GM12878 (cell line): Measurements from ENCODE around the gene RAF1. TPM values are rescaled to one million over a fixed set of nuclear protein-coding genes. Genes with fewer than 3 reads are reported as not detected.

Source experiments
- ATAC-seq: fragments of 200-7000 bp; cut with Tn5 transposase; 3 replicates; pipeline ENCODE4 v1.9.1; 2020; ENCODE audit warnings: mild to moderate bottlenecking, moderate library complexity
- BruUV-seq: library from RNA; stranded (reverse); fragments of 400-500 nt; replicated peaks from 2 replicates; lab custom pipeline; 2021; lab: Mats Ljungman, UMichigan
- CTCF ChIA-PET: fragments of 300-600 bp; sonication (Branson Sonifier 250); formaldehyde crosslinking; extraction: SDS; loops from one replicate; lab custom pipeline; 2021; ENCODE audit warnings: inconsistent platforms; lab: Yijun Ruan, JAX
- POLR2A ChIA-PET: fragments of 350-600 bp; formaldehyde crosslinking; extraction: SDS; loops from one replicate; lab custom pipeline; 2021; ENCODE audit warnings: inconsistent platforms; lab: Charles Lee
- RAD21 ChIA-PET: fragments of 300-600 bp; sonication (Branson Sonifier 250); formaldehyde crosslinking; loops from one replicate; lab custom pipeline; 2023; ENCODE audit warnings: antibody characterized with exemption; ENCODE audit not compliant: unreplicated experiment; lab: Charles Lee
- SMC1A ChIA-PET: fragments of 300-600 bp; sonication (Branson Sonifier 250); formaldehyde crosslinking; loops from one replicate; lab custom pipeline; 2023; ENCODE audit not compliant: unreplicated experiment, uncharacterized antibody; lab: Charles Lee
- DNase-seq: peaks from one replicate; pipeline ENCODE4 v3.0.0-alpha.2; 2011; ENCODE audit warnings: low read depth, low spot score
- FAIRE-seq: peaks from 3 replicates; lab custom pipeline; 2011; peaks lifted over from hg19 to GRCh38; lab: Jason Lieb, UNC
- H2AFZ ChIP-seq: 2 replicates; pipeline ENCODE4 v1.6.0; 2011; ENCODE audit warnings: low read depth, low read length, control low read depth; ENCODE audit not compliant: control insufficient read depth
- H3K27ac ChIP-seq: 2 replicates; pipeline ENCODE4 v1.5.1; 2011; ENCODE audit warnings: control low read depth; ENCODE audit not compliant: control insufficient read depth, insufficient read depth
- H3K27me3 ChIP-seq, 2 experiments: replicated peaks in 1 of 2; 2 replicates each; pipeline versions ENCODE4 v1.6.0 to v1.6.1; 2011; ENCODE audit warnings: low read length in 1 of 2; ENCODE audit not compliant: control insufficient read depth in 2 of 2, insufficient read depth in 2 of 2
- H3K36me3 ChIP-seq, 2 experiments: 2 replicates each; pipeline ENCODE4 v1.5.1; 2011; ENCODE audit warnings: low read length in 1 of 2; ENCODE audit not compliant: control insufficient read depth in 2 of 2, insufficient read depth in 2 of 2
- H3K4me1 ChIP-seq: 2 replicates; pipeline ENCODE4 v1.6.1; 2011; ENCODE audit warnings: mild to moderate bottlenecking, low read length, moderate library complexity, mixed read lengths; ENCODE audit not compliant: control insufficient read depth, insufficient read depth
- H3K4me2 ChIP-seq: 2 replicates; pipeline ENCODE4 v1.6.0; 2011; ENCODE audit warnings: control low read depth; ENCODE audit not compliant: control insufficient read depth, insufficient read depth
- H3K4me3 ChIP-seq: fragments of 200-600 bp; sonication (generic); 2 replicates; pipeline ENCODE4 v1.5.1; 2016
- H3K79me2 ChIP-seq: 2 replicates; pipeline ENCODE4 v1.6.0; 2011; ENCODE audit warnings: low read length; ENCODE audit not compliant: control insufficient read depth, insufficient read depth
- H3K9ac ChIP-seq: 2 replicates; pipeline ENCODE4 v1.8.0; 2011; ENCODE audit warnings: low read length, control low read depth, mixed read lengths; ENCODE audit not compliant: control insufficient read depth, insufficient read depth
- H3K9me3 ChIP-seq: replicated peaks from 3 replicates; pipeline ENCODE4 v1.5.1; 2011; ENCODE audit warnings: mild to moderate bottlenecking, low read length; ENCODE audit not compliant: control insufficient read depth, insufficient read depth
- H4K20me1 ChIP-seq: 2 replicates; pipeline ENCODE4 v1.6.0; 2011; ENCODE audit not compliant: control insufficient read depth, insufficient read depth
- BHLHE40 ChIP-seq, 2 experiments: fragments of 450-650 bp in 1 of 2; IDR thresholded peaks; 2 replicates each; pipeline ENCODE4 v1.6.1; 2011 to 2017; ENCODE audit warnings: low read depth in 2 of 2, borderline replicate concordance in 1 of 2, improper control_type of control experiment in 1 of 2, low read length in 1 of 2, mild to moderate bottlenecking in 1 of 2
- CBFB ChIP-seq: IDR thresholded peaks from 2 replicates; pipeline ENCODE4 v1.6.1; 2016; ENCODE audit warnings: antibody characterized with exemption, low read depth
- CREB1 ChIP-seq: IDR thresholded peaks from 2 replicates; pipeline ENCODE4 v1.6.1; 2012; ENCODE audit warnings: low read depth, mild to moderate bottlenecking, inconsistent platforms
- HCFC1 ChIP-seq: fragments of 150-350 bp; IDR thresholded peaks from 2 replicates; pipeline ENCODE4 v1.6.1; 2014; ENCODE audit warnings: low read length
- MXI1 ChIP-seq: fragments of 150-350 bp; IDR thresholded peaks from 2 replicates; pipeline ENCODE4 v1.6.1; 2011; ENCODE audit warnings: low read depth, mild to moderate bottlenecking, inconsistent platforms, low read length, improper control_type of control experiment
- RAD21 ChIP-seq: IDR thresholded peaks from 2 replicates; pipeline ENCODE4 v1.6.1; 2011; ENCODE audit warnings: mild to moderate bottlenecking, low read depth, low read length, moderate library complexity; ENCODE audit not compliant: insufficient read depth
- SIX5 ChIP-seq: IDR thresholded peaks from 2 replicates; pipeline ENCODE4 v1.6.1; 2011; ENCODE audit warnings: mild to moderate bottlenecking, low read depth, low read length, moderate library complexity; ENCODE audit not compliant: severe bottlenecking
- ZNF217 ChIP-seq: fragments of 450-650 bp; IDR thresholded peaks from 2 replicates; pipeline ENCODE4 v1.6.1; 2017; ENCODE audit warnings: antibody characterized with exemption, mild to moderate bottlenecking
- WGBS: methylation state at CpG from one replicate; pipeline ENCODE4 v1.1.6; 2016; ENCODE audit warnings: low lambda C conversion rate; ENCODE audit not compliant: insufficient replicate concordance, insufficient coverage; ENCODE audit errors: missing lambda C conversion rate; 5-methylcytosine and 5-hydroxymethylcytosine counted together
- in situ Hi-C: fragments of 300-500 bp; cut with MboI; formaldehyde crosslinking; loops from 9 replicates; pipeline ENCODE4 v1.14.3; 2018; ENCODE audit warnings: mixed read lengths
- intact Hi-C: fragments of 100-400 bp; cut with micrococcal nuclease; formaldehyde crosslinking; loops from one replicate; pipeline ENCODE4 v1.14.2; 2022; ENCODE audit not compliant: unreplicated experiment
- polyA plus RNA-seq, 11 experiments: library from polyadenylated mRNA; depleted of rRNA in 4 of 11; unstranded in 6 of 11; stranded (reverse) in 5 of 11; fragments of >200 nt; fragmentation: Nextera tagmentation in 4 of 11; fragmentation: Illumina TruSeq in 1 of 11; extraction: Ambion mirVana in 4 of 11; extraction: Trizol in 1 of 11; gene quantifications; 1 replicate in 1 of 11; 2 replicates in 10 of 11; pipeline versions ENCODE4 v1.2.1 to v1.2.3, GENCODE V29; 2011 to 2016; ENCODE audit warnings: inconsistent platforms in 2 of 11, missing spikeins in 2 of 11, low read depth in 1 of 11
- total RNA-seq, 4 experiments: library from RNA; depleted of rRNA in 3 of 4; stranded (reverse); fragments of >200 nt in 3 of 4; fragmentation: Illumina TruSeq in 1 of 4; extraction: Trizol in 1 of 4; gene quantifications; 2 replicates each; pipeline versions ENCODE4 v1.2.1 to v1.2.3, GENCODE V29; 2013 to 2021

RAF1 gene
- total and polyA plus RNA-seq, 10 of the 15 experiments (the other 5 are each of a cell fraction or from before 2014, with no cell fraction given), result 20.4 to 151 (median 77.8) TPM

- Histone ChIP-seq H3K79me2 (peaks cover 13% of the 10 kb centered on the region), H3K36me3 (peaks cover 29 to 32% of the 10 kb centered on the region in 2 experiments), H3K4me1 (no peaks in the 10 kb centered on the region), H3K9me3 (peaks cover under 1% of the 10 kb centered on the region; the same call in 2 of the 3 replicates), H4K20me1 (no peaks in the 10 kb centered on the region), H2AFZ (no peak overlapping the region), H3K4me2 (no peak overlapping the region), H3K4me3 (no peak overlapping the region), H3K9ac (no peak overlapping the region), H3K27me3 (no peaks in the 10 kb centered on the region), H3K27ac (no peak overlapping the region)
- DNase-seq, result no peak
- ATAC-seq, result no peak
- TF ChIP-seq CBFB (no peak), CREB1 (no peak), HCFC1 (no peak), ZNF217 (no peak), BHLHE40 (IDR thresholded peaks at IDR 0.05; ENCODE audit: borderline replicate concordance in 1 of 2, low read depth in 2 of 2, low read length in 1 of 2) (no peak), MXI1 (no peak), RAD21 (no peak), SIX5 (no peak)
- in situ Hi-C loops (no loop called here), intact Hi-C loops (no loop called here)
- ChIA-PET RAD21 (no interaction called here), CTCF (no interaction called here), SMC1A (no interaction called here), POLR2A (no interaction called here)
- no TSS peak for BruUV-seq
- FAIRE-seq, result no peak
- 97% methylated on average over 11 of the region's 11 CpGs for WGBS
These were observed 91.9 kb downstream of the RAF1 start for GRCh38 chr3:12571986-12572385.

- Histone ChIP-seq H3K9ac (no peak overlapping the region), H2AFZ (no peak overlapping the region), H3K27me3 (no peaks in the 10 kb centered on the region), H4K20me1 (no peaks in the 10 kb centered on the region), H3K9me3 (peaks cover 10% of the 10 kb centered on the region; the same call in 2 of the 3 replicates), H3K27ac (no peak overlapping the region), H3K4me3 (no peak overlapping the region), H3K4me1 (peaks cover 6% of the 10 kb centered on the region; the same call in 1 of the 2 replicates), H3K36me3 (peaks cover 16 to 27% of the 10 kb centered on the region in 2 experiments), H3K4me2 (no peak overlapping the region), H3K79me2 (peaks cover 32% of the 10 kb centered on the region)
- 82% methylated on average over 6 of the region's 6 CpGs for WGBS
- intact Hi-C loops (no loop called here), in situ Hi-C loops (no loop called here)
- FAIRE-seq (no peak), ATAC-seq (no peak), DNase-seq (no peak)
- POLR2A ChIA-PET, result no interaction called here
- SMC1A ChIA-PET, result no interaction called here
- RAD21 ChIA-PET, result no interaction called here
- no TSS peak for BruUV-seq
- CTCF ChIA-PET, result interaction anchor here (1.5 kb wide), 1 partner anchor 45 kb away, joined by 3 read pairs; no protein-coding TSS in a partner anchor
- no peak for TF ChIP-seq ZNF217
These were observed 94.1 kb downstream of the RAF1 start for GRCh38 chr3:12569836-12570235.
